COLO829 (cell line): ENCODE measurements around the gene CARD10.
A peak's percentile ranks its signal among the peaks of the same experiment; 100 is the strongest.

ENCODE experiments used
- DNase-seq: peaks from one replicate; pipeline ENCODE4 v3.0.0; 2012; ENCODE audit warnings: low spot score

Gene CARD10

GRCh38 chr22:37519268-37520195 lies at the start of gene CARD10:
Gene CARD10, minus strand, starts transcription at chr22:37519415. Its CDS starts 215 bp downstream, at chr22:37519200.
- DNase-seq, result no peak

GRCh38 chr22:37568448-37569008 lies 49.3 kb upstream of the CARD10 start:
- DNase-seq, result no peak

- DNase-seq, result no peak
Observed at GRCh38 chr22:37568012-37568411, 48.8 kb upstream of the CARD10 start.

GRCh38 chr22:37566903-37567798 lies 47.9 kb upstream of the CARD10 start:
- peak; percentile 74 for DNase-seq

- no peak for DNase-seq
Observed at GRCh38 chr22:37566329-37566837, 47.2 kb upstream of the CARD10 start.

- no peak for DNase-seq
Observed at GRCh38 chr22:37565830-37566229, 46.6 kb upstream of the CARD10 start.

GRCh38 chr22:37564111-37564711 lies 45.0 kb upstream of the CARD10 start:
- no peak for DNase-seq

GRCh38 chr22:37563153-37564081 lies 44.2 kb upstream of the CARD10 start:
- DNase-seq, result peak; percentile 89

- DNase-seq, result no peak
Observed at GRCh38 chr22:37562049-37562875, 43.0 kb upstream of the CARD10 start.

GRCh38 chr22:37561212-37562048 lies 42.2 kb upstream of the CARD10 start:
- DNase-seq, result peak; percentile 81

- DNase-seq, result no peak
Observed at GRCh38 chr22:37560608-37561211, 41.5 kb upstream of the CARD10 start.

GRCh38 chr22:37559901-37560607 lies 40.8 kb upstream of the CARD10 start, which contains the start of gene CDC42EP1:
Gene CDC42EP1, plus strand, starts transcription at chr22:37560480. Its CDS starts 5,870 bp downstream, at chr22:37566350.
- no peak for DNase-seq

GRCh38 chr22:37559521-37559900 lies 40.3 kb upstream of the CARD10 start:
- DNase-seq, result no peak

GRCh38 chr22:37558815-37559214 lies 39.6 kb upstream of the CARD10 start:
- DNase-seq, result no peak

- DNase-seq, result no peak
Observed at GRCh38 chr22:37557321-37558001, 38.2 kb upstream of the CARD10 start.

GRCh38 chr22:37556710-37557109 lies 37.5 kb upstream of the CARD10 start:
- no peak for DNase-seq

- DNase-seq, result no peak
Observed at GRCh38 chr22:37555029-37555428, 35.8 kb upstream of the CARD10 start.
